HG03280 (cell line): Measurements from ENCODE around the gene SMARCA1.
A peak's percentile ranks its signal among the peaks of the same experiment; 100 is the strongest.
"Not testable (repeated sequence)": the region's sequence is repeated elsewhere in the genome, so short reads cannot be mapped to it uniquely, and the experiment has no call there.

Experiments
- ATAC-seq: cut with Tn5 transposase; IDR thresholded peaks from one replicate; pipeline ENCODE4 v1.9.1; 2021; ENCODE audit warnings: mild to moderate bottlenecking, moderate library complexity; ENCODE audit not compliant: unreplicated experiment

SMARCA1 gene

GRCh38 chrX:129523079-129523911 lies at the start of gene SMARCA1:
Gene SMARCA1 (minus strand): TSS chrX:129523490. CDS start chrX:129523370, 120 bp downstream.
- ATAC-seq, result no peak

GRCh38 chrX:129572422-129572821 lies 49.1 kb upstream of the SMARCA1 start:
- no peak for ATAC-seq

GRCh38 chrX:129568349-129568748 lies 45.1 kb upstream of the SMARCA1 start:
- ATAC-seq, result no peak

- no peak for ATAC-seq
Measured at GRCh38 chrX:129566073-129566472, 42.8 kb upstream of the SMARCA1 start.

GRCh38 chrX:129565046-129565650 lies 41.9 kb upstream of the SMARCA1 start:
- ATAC-seq, result no peak

- ATAC-seq, result not testable (repeated sequence)
Measured at GRCh38 chrX:129564345-129564744, 41.1 kb upstream of the SMARCA1 start.

GRCh38 chrX:129561453-129561852 lies 38.2 kb upstream of the SMARCA1 start:
- no peak for ATAC-seq

- no peak for ATAC-seq
Measured at GRCh38 chrX:129559783-129560182, 36.5 kb upstream of the SMARCA1 start.

GRCh38 chrX:129557844-129558480 lies 34.7 kb upstream of the SMARCA1 start:
- no peak for ATAC-seq

- ATAC-seq, result no peak
Measured at GRCh38 chrX:129556806-129557315, 33.6 kb upstream of the SMARCA1 start.

- not testable (repeated sequence) for ATAC-seq
Measured at GRCh38 chrX:129554816-129555215, 31.5 kb upstream of the SMARCA1 start.

- peak; percentile 89 for ATAC-seq
Measured at GRCh38 chrX:129553619-129554288, 30.5 kb upstream of the SMARCA1 start.

- no peak for ATAC-seq
Measured at GRCh38 chrX:129549124-129549523, 25.8 kb upstream of the SMARCA1 start.

- no peak for ATAC-seq
Measured at GRCh38 chrX:129545408-129545807, 22.1 kb upstream of the SMARCA1 start.

- no peak for ATAC-seq
Measured at GRCh38 chrX:129544780-129545179, 21.5 kb upstream of the SMARCA1 start.

- peak; percentile 17 for ATAC-seq
Measured at GRCh38 chrX:129540722-129541184, 17.5 kb upstream of the SMARCA1 start.

- ATAC-seq, result peak; percentile 99
Measured at GRCh38 chrX:129540068-129540653, 16.9 kb upstream of the SMARCA1 start, which contains the start of gene OCRL. Gene OCRL (plus strand): TSS chrX:129540259. CDS start chrX:129540440, 181 bp downstream.

GRCh38 chrX:129534816-129535578 lies 11.7 kb upstream of the SMARCA1 start:
- ATAC-seq, result no peak

GRCh38 chrX:129531132-129531531 lies 7.8 kb upstream of the SMARCA1 start:
- no peak for ATAC-seq

GRCh38 chrX:129530410-129530809 lies 7.1 kb upstream of the SMARCA1 start:
- ATAC-seq, result no peak
